ENCODE results near the gene NSUN4.

DNA sequence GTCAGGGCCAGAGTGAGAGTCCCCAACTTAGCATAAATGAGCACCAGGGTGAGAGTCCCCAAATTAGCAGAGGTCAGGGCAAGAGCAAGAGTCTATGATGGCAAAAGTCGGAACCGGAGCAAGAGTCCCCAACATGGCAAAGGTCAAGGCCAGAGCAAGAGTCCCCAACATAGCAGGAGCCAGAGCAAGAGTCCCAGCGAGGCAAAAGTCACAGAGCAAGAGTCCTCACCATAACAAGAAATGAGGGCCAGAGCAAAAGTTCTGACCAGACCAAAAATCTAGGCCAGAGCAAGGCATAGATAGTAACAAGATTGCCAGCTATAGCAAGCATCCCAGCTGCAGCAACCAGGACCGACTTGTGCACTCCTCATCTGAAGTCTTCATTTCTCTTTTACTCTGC is 3.1 kb downstream of the NSUN4 start:
- TF ChIP-seq, protein P1, sequence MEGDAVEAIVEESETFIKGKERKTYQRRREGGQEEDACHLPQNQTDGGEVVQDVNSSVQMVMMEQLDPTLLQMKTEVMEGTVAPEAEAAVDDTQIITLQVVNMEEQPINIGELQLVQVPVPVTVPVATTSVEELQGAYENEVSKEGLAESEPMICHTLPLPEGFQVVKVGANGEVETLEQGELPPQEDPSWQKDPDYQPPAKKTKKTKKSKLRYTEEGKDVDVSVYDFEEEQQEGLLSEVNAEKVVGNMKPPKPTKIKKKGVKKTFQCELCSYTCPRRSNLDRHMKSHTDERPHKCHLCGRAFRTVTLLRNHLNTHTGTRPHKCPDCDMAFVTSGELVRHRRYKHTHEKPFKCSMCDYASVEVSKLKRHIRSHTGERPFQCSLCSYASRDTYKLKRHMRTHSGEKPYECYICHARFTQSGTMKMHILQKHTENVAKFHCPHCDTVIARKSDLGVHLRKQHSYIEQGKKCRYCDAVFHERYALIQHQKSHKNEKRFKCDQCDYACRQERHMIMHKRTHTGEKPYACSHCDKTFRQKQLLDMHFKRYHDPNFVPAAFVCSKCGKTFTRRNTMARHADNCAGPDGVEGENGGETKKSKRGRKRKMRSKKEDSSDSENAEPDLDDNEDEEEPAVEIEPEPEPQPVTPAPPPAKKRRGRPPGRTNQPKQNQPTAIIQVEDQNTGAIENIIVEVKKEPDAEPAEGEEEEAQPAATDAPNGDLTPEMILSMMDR (IDR thresholded peaks at IDR 0.05 in 8 of 11, conservative IDR thresholded peaks at IDR 0.05 in 3 of 11) = no peak
- no peak for TF ChIP-seq POLR2A (IDR thresholded peaks at IDR 0.05)

Measured in spleen (tissue), 7 donors.